Measurements from ENCODE around the gene HOXA9. TPM values are rescaled to one million over a fixed set of nuclear protein-coding genes. Genes with fewer than 3 reads are reported as not detected.

Gene HOXA9
- total RNA-seq, 2 experiments from 2014 or later = not detected

GRCh38 chr7:27145914-27146412 is 19.4 kb downstream of the HOXA9 start:
- no peaks in the 10 kb centered on the region for H3K36me3 Mint-ChIP-seq (ENCODE audit: low read depth)
- DNase-seq (no peak), ATAC-seq (no peak)
- H3K4me3 Mint-ChIP-seq = no peak overlapping the region
- ChIA-PET POLR2A (no interaction called here), CTCF (interaction anchor here (1.7 kb wide), 1 partner anchor 15 kb away, joined by 5 read pairs; no protein-coding TSS in a partner anchor)
- no peak for TF ChIP-seq CTCF (IDR thresholded peaks at IDR 0.05)
- H3K4me1 Mint-ChIP-seq (ENCODE audit: low read depth) = peaks cover 10% of the 10 kb centered on the region
- intact Hi-C loops (cut with micrococcal nuclease) = no loop called here
- H3K27me3 Mint-ChIP-seq = peaks cover 53% of the 10 kb centered on the region
- no peak overlapping the region for H3K27ac Mint-ChIP-seq
- no peaks in the 10 kb centered on the region for H3K9me3 Mint-ChIP-seq

- Mint-ChIP-seq H3K36me3 (ENCODE audit: low read depth) (no peaks in the 10 kb centered on the region), H3K9me3 (no peaks in the 10 kb centered on the region), H3K4me3 (no peak overlapping the region), H3K4me1 (ENCODE audit: low read depth) (peaks cover 8% of the 10 kb centered on the region), H3K27me3 (peaks cover 48% of the 10 kb centered on the region), H3K27ac (no peak overlapping the region)
- DNase-seq (no peak), ATAC-seq (no peak)
- ChIA-PET POLR2A (no interaction called here), CTCF (no interaction called here)
- intact Hi-C loops (cut with micrococcal nuclease) = no loop called here
- TF ChIP-seq CTCF (IDR thresholded peaks at IDR 0.05) = no peak
These were observed 20.0 kb downstream of the HOXA9 start for GRCh38 chr7:27145165-27145913.

GRCh38 chr7:27144781-27145164 is 20.6 kb downstream of the HOXA9 start:
- no peaks in the 10 kb centered on the region for H3K9me3 Mint-ChIP-seq

GRCh38 chr7:27143950-27144780 is 21.2 kb downstream of the HOXA9 start:
- no peak overlapping the region for H3K4me3 Mint-ChIP-seq
- DNase-seq = no peak
- peaks cover 39% of the 10 kb centered on the region for H3K27me3 Mint-ChIP-seq
- CTCF ChIA-PET = interaction anchor here (1.2 to 2.1 kb wide), 4 partner anchors 13 to 462 kb away, joined by 3 to 6 read pairs (median 4); partner anchors contain the start of gene HOXA4
- peaks cover 6% of the 10 kb centered on the region for H3K4me1 Mint-ChIP-seq (ENCODE audit: low read depth)
- POLR2A ChIA-PET = interaction anchor here (1.1 kb wide), 1 partner anchor 11 kb away, joined by 3 read pairs; no protein-coding TSS in a partner anchor
- intact Hi-C loops (cut with micrococcal nuclease) = no loop called here
- no peak for ATAC-seq
- no peaks in the 10 kb centered on the region for H3K36me3 Mint-ChIP-seq (ENCODE audit: low read depth)
- no peaks in the 10 kb centered on the region for H3K9me3 Mint-ChIP-seq
- no peak overlapping the region for H3K27ac Mint-ChIP-seq
- TF ChIP-seq CTCF (IDR thresholded peaks at IDR 0.05) = no peak

More at GRCh38 chr7:27144781-27145164, 20.6 kb downstream of the HOXA9 start:
- ChIA-PET CTCF (no interaction called here), POLR2A (interaction anchor here (1.1 kb wide), 1 partner anchor 10 kb away, joined by 3 read pairs; no protein-coding TSS in a partner anchor)
- H3K36me3 Mint-ChIP-seq (ENCODE audit: low read depth) = no peaks in the 10 kb centered on the region
- no peak for TF ChIP-seq CTCF (IDR thresholded peaks at IDR 0.05)
- peaks cover 6% of the 10 kb centered on the region for H3K4me1 Mint-ChIP-seq (ENCODE audit: low read depth)
- intact Hi-C loops (cut with micrococcal nuclease) = no loop called here
- ATAC-seq (no peak), DNase-seq (no peak)
- H3K4me3 Mint-ChIP-seq = no peak overlapping the region
- peaks cover 43% of the 10 kb centered on the region for H3K27me3 Mint-ChIP-seq
- H3K27ac Mint-ChIP-seq = no peak overlapping the region

Measured in activated CD8-positive, alpha-beta T cell treated with anti-CD3 and anti-CD28 coated beads for 36 hours (primary cell).